GM21526 (cell line): Measurements from ENCODE around the gene RPS6KA2.
A peak's percentile ranks its signal among the peaks of the same experiment; 100 is the strongest.
"Not testable (repeated sequence)": the region's sequence is repeated elsewhere in the genome, so short reads cannot be mapped to it uniquely, and the experiment has no call there.

Experiments
- ATAC-seq: cut with Tn5 transposase; IDR thresholded peaks from one replicate; pipeline ENCODE4 v1.9.1; 2021; ENCODE audit warnings: moderate library complexity; ENCODE audit not compliant: unreplicated experiment, low FRiP score

RPS6KA2 gene

DNA sequence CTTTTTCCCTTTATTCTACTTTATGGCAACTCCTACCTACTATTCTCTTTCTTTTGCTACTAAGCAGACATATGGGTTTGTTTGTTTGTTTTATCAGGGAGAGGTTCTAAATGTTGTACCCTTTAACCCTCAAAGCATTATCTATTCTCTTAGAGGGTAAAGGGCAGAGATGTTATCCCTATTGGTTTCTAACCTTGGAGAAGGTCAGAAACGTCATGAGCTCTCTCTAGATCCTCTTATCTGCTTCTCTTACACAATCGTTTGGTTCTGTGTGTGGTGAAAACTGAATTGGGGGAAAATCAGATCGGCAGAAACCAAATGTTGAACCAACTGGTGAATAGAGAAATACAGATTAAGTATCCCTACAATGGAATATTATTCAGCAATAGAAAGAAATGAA, 237.9 kb downstream of the RPS6KA2 start:
- no peak for ATAC-seq

DNA sequence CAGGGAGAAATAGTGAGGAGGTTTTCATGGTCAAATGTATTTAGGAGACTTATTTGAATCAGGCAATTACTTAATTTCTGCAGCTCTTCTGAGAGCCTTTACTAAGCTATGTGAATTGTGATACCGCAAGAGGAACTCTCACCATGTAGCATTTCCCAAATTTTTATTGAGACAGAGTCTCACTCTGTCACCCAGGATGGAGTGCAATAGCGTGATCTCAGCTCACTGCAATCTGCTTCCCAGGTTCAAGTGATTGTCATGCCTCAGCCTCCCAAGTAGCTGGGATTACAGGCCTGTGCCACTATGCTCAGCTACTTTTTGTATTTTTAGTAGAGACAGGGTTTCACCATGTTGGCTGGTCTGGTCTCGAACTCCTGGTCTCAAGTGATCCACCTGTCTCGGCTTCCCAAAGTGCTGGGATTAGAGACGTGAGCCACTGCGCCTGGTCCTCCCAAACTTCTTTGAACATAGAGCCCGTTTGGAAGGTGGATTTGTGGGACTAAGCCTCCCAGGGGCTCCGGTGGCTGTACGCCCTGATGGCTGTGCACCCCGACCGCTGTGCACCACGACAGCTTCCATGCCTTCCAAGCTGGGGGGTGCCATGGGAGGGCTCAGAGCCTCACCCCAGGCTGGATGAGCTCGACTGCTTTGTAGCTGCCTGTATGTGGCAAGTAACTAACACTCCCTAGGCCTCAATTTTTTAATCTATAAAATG, 238.6 kb downstream of the RPS6KA2 start:
- no peak for ATAC-seq

DNA sequence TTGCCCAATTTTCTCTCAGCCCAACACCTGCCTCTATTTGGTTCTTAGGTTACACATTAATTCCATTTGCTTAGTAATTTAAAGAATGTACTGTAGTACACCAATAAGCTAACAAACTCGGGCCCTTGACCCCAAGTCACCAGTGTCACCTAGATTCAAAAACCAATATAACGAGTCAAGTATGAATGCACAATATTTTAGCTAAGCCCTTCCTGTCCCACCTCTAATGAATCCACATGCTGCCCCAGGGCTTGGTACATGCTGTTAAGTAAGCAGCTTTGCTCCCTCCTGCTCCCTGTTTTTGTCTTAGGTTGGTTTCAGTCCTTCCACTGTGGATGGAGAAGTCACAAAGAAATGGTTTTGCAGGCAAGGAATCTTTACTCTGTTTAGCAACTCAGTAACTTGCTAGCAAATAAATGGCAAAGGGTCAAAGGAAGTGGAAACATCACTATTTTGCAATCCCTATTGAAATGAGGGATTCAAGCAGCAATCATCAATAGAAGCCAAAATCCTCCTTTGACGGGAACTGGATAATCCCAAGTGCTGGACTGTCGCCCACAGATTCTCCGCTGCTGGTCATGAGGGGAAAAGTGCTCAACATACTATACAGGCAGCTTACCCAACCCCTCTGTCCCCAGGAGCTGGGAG, 239.3 kb downstream of the RPS6KA2 start:
- no peak for ATAC-seq

DNA sequence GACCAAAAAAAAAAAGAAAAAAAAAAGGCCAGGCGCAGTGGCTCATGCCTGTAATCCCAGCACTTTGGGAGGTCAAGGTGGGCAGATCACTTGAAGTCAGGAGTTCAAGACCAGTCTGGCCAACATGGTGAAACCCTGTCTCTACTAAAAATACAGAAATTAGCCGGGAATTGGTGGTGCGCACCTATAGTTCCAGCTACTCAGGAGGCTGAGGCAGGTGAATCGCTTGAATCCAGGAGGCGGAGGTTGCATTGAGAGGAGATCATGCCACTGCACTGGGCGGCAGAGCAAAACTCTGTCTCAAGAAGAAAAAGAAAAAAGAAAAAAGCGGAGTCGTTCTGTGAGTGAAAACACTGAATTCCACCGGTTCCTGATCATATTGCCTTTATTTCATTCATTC, 240.0 kb downstream of the RPS6KA2 start:
- ATAC-seq, result not testable (repeated sequence)

DNA sequence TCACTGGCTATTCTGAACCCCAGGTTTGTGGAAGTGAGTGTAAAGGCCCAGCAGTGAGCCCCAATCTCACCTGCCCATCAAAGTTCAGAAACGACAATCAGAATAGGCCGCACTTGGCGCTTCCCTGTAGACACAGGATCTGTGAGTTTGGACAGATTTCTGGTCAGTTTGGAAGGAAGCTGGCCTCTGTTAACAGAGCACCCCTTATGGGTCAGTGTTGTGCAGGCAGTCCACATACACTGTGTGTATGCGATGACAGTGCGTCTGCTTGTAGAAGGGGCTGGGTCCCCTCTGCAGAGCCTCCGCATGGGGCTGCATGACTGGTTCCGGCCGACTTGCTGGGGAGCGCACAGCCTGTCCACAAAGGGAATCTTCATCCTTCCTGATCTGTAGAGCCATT, 240.9 kb downstream of the RPS6KA2 start:
- no peak for ATAC-seq

DNA sequence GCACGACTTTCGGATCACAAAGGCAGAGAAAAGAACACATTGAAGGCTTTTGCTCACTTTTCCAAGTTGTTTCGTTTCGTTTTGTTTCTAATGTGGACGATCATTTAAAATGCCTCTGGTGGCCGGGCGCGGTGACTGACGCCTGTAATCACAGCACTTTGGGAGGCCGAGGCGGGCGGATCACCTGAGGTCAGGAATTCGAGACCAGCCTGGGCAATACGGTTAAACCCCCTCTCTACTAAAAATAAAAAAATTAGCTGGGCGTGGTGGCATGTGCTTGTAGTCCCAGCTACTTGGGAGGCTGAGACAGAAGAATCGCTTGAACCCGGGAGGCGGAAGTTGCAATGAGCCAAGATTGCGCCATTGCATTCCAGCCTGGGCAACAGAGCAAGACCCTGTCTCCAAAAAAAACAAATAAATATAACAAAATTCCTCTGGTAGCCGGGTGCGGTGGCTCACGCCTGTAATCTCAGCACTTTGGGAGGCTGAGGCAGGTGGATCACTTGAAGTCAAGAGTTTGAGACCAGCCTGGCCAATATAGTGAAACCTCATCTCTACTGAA, 243.2 kb downstream of the RPS6KA2 start:
- peak; percentile 5 for ATAC-seq

DNA sequence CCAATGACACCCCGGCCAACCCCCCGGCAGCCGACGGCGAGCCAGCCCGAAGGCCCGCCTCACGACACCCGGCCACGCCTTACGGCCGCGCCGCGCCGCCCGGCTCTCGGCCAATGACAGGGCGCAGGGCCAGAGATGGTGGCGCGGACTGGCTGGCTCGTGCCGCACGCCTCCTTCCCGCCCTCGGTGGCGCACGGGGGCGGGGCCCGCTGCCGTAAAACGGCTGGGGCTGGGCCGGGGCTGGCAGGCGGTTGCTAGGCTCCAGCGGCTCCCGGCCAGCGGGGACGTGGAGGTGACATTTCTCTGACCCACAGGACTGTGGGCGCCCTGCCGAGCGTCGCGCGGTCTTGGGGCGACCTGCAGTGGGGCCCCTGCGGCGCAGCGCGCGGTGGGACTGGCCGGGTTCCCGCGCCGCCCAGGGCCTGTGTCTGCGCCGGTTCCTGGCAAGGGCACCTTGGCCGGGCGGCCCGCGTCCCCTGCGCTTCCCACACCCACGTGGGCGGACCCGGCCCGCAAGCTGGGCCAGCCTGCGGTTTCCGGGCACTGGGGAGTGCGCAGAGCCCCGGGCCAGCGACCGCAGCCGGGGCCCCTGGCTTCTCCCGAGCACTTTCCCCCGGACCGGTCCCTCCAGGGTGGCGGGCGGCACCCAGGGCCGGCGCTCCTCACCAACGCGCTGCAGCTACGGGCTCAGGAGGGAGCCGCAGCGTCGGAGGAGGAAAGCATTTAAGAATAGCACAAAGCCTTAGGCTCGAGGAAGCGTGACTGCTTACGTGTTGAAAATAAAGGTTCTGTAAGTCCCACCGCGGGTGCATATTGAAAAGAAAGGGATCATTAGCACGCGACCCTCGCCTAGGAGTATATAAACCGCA, 243.9 kb downstream of the RPS6KA2 start, which contains the start of gene MPC1:
MPC1 (minus strand) TSS at position 8 of the 869 bp plus-strand sequence. CDS start 64 bp downstream, outside the sequence.
- peak; percentile 85 for ATAC-seq

DNA sequence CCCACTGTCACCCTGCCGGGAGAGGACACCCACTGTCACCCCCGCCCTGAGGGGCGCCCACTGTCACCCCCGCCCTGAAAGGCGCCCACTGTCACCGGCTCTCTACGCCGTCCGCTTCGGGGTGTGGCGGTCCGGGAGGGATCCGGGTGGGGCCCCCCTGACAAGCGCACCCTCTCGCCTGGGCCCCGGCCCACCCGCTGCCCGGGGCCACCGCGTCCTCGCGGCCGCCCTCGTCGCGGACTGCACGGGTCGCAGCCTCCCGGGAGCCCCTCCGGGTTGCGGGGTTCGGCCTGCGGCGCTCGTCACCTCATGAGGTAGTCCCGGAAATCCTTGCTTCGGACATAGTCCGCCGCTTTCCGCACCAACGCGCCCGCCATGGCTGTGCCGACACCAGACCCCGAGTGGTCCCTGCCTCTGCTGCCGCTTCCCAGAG, 244.5 kb downstream of the RPS6KA2 start:
- peak; percentile 5 for ATAC-seq

DNA sequence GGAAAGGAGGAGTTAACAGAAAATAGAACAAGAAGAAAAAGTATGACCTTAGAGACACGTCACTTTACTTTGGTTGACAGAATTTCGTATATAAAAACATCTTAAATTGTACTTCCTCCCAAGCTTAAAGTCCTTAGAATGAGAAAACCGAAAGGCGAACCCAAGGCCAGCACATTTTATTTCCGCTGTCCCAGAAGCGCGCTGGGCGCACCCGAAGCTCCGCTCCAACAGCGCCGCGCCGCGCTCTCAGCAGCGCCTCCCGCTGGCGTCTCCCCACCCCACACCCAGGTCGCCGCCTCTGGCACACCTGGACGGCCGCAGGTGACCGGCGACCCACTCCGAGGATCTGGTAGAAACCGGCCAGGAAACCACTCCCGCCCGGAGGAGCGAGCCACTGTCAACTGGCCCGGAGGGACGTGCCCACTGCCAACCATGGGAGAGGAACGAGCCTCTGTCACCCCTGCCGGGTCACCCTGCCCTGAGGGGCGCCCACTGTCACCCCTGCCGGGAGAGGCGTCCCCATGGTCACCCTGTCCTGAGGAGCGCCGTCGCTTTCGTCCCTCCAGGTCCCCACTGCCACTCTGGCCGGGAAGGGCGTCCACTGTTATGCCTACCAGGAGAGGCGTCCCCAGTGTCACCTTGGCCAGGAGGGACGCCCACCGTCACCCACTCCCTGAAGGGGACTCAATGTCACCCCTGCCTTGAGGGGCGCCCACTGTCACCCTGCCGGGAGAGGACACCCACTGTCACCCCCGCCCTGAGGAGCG, 245.1 kb downstream of the RPS6KA2 start:
- ATAC-seq, result peak; percentile 53

DNA sequence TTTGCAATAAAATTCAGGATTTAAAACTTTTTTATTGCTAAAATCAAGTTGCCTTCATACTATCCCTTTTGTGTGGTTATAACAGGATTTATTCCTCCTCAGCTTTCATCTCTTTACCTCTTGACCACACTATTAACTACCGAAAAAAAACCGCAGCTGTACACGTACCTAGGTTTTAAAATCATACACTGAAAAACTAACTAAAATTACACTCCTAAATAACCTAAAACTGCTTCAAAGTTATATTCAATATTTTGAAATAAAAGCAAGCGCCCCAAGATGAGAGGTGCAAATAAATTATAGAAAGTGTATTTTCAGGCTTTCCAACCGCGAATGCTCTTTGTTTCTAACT, 245.7 kb downstream of the RPS6KA2 start:
- no peak for ATAC-seq

DNA sequence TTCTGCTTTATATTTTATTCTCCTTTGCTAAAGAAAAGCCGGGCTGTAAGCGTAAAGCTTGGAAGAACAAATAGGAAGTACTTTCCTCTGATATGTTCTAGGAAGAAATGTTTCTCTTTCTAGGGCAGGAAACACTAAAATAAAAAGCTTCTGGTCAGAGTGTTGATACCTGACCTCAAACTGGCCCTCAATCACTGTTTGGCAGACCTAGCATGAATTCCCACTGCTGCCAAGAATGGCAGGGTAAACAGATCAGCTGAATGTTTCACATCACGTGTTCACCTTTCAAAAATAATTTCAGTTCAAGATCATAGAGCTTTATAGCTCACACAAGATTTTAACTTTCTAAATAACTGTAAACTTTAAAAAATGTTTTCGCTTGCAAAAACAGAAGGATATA, 247.3 kb downstream of the RPS6KA2 start:
- no peak for ATAC-seq

DNA sequence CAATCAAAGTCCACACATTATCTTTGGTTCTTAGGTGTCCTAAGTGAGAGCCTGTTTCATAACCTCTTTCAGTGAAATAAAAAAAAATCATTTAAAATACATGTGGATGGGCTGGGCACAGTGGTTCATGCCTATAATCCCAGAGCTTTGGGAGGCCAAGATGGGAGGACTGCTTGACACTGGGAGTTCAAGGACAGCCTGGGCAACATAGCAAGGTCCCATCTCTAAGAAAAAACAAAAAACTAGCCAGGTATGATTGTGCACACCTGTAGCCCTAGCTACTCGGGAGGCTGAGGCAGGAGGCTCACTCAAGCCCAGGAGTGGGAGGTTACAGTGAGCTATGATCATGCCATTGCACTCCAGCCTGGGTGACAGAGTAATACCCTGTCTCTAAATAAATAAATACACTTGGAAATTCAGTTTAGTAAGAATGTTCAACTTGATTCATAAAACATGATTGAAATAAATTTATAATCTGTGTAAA, 247.9 kb downstream of the RPS6KA2 start:
- no peak for ATAC-seq

DNA sequence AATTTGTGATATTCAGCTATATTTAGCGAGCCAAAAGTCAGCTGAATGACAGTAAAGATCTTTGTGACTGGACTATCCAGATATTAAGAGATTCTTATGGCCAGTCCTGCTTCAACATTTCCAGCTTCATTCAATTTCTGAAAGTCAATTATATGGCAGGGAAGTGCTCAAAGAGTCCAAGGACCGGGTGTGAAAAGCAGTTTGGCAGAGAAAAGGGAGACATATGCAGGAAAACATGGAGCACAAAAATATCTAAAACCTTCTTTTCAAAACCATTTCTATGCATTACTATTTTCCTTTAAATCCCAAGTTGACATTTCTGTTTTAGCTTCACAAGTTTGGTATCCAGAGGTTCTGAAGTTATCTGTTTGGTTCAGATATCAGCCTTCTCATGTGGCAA, 249.3 kb downstream of the RPS6KA2 start:
- no peak for ATAC-seq

DNA sequence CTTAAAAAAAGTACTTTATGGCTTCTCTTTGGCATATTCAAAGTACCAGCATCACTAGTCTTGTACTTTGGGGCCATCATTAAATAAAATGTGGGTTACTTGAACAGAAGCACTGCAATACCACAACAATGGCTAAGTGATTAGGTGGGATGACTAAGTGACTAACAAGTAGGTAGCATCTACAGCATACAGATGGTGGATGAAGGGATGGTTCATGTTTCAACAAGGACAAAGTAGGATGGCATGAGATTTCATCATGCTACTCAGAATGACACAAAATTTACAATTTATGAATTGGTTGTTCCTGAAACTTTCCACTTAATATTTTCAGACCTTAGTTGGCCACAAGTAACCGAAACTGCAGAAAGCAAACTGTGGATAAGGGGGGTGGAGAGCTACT, 252.0 kb downstream of the RPS6KA2 start:
- ATAC-seq, result no peak

DNA sequence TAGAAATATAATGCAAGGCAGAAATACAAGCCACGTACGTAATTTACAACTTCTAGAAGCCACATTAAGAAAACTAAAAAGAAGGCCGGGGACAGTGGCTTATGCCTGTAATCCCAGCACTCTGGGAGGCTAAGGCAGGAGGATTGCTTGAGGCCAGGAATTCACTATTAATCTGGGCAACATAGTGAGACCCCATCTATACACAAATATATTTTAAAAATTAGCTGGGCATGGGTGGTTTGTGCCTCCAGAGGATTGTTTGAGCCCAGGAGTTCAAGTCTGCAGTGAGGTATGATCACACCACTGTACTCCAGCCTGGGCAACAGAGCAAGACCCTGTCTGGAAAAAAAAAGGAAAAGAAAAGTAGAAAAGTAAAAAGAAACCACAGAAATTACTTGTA, 256.6 kb downstream of the RPS6KA2 start:
- no peak for ATAC-seq

DNA sequence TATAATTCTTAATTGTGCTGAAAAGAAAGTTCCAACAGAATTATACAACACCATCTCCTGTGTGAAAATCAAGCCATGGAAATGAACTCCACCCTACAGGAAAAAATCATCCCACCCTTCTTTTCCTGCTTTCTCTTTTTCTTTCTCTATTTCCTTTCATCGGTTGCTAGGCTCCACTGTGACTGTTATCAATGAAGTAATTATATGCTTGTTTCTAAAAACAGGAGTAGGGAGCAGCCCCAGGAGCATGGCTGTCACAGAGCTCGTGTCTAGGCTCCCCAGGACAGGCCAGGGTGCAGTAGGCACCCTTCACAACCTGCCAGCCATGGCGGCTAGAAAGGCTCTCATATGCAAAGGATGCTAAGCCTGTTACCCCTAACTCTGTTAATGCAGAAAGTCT, 257.3 kb downstream of the RPS6KA2 start:
- ATAC-seq, result no peak

DNA sequence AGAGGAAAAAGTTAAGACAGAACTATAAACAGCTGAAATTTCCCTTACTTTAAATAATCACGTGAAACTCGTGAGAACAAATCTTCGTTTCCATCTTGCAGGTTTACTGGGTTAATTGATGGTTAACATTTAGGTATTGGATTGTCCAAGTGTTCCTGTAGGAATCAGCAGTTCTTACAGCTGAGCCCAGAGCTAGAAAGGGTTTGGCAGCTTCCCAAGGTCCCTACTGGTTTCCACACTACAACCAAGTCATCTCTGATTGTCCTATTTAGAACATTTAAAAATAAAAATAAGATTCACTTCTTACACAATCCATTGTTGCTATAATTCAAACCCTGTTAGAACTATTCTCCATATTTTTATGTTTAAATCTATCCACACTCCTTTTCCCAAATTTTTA, 260.1 kb downstream of the RPS6KA2 start:
- no peak for ATAC-seq

DNA sequence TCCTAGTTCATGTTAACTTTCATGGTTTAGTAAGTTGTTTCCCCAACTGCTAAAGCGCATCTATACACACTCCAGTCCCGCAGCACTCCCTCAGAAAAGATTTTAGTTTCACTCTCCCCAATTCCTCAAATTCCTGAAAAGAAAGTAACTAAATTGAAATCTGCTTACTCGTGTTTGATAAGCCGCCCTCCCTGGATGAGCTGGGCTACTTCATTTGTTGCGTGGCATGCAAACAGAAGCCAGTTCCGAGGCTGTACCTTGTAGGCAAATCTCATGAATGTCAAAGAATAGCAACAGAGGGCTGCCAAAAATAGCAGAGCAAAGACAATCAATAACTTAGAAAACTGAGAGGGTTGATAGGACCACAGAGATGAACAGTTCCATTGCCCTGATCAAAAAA, 261.2 kb downstream of the RPS6KA2 start:
- no peak for ATAC-seq

DNA sequence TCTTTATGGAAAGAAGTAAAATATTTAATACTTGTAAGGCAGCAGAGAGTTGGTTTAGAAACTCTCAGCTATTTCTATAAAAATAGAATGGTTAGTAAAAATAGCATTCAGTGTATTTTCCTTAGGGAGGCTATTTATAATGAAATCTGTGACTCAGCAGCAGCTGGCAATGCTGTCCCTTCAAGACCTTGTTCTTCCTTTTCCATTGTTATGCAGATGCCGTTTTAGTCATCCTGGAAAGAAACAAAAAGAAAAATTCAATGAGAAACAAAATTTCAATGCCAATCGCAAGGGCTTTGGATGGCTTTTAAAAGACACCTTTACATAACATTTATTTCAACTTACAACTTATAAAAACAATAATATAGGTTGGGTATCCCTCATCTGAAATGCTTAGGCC, 261.8 kb downstream of the RPS6KA2 start:
- ATAC-seq, result no peak

DNA sequence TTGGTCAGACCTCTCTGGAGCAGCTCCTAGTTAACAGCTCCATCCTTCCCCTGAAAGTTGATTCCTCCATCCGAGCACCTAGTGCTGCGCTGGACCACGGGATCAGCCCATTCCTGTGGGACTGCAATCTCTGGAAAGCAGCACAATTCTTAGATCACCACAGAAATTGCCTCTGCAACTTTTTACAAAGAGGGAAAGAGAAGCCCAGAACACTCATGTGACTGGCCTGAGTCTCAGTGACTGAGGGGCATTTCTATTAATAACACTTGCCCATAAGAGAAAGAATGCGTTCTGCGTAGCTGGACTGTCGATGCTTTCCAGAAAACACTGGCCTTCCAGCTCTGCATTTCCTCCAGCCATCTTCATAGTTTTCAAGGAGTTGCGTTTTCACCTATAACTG, 262.6 kb downstream of the RPS6KA2 start:
- ATAC-seq, result no peak
